HCT116 (cell line): ENCODE results near the gene SLC6A11. TPM values are rescaled to one million over a fixed set of nuclear protein-coding genes. Genes with fewer than 3 reads are reported as not detected.

ENCODE experiments used
- ATAC-seq: fragments of 200-7000 bp; cut with Tn5 transposase; 2 replicates; pipeline ENCODE4 v1.9.1; 2020; ENCODE audit warnings: mild to moderate bottlenecking, moderate library complexity
- BruUV-seq: library from RNA; stranded (reverse); fragments of 400-500 nt; replicated peaks from 2 replicates; lab custom pipeline; 2021; lab: Mats Ljungman, UMichigan
- CTCF ChIA-PET: fragments of 300-600 bp; sonication (Branson Sonifier 250); formaldehyde crosslinking; loops from one replicate; lab custom pipeline; 2021; ENCODE audit warnings: antibody characterized with exemption; lab: Charles Lee
- POLR2A ChIA-PET: fragments of 300-600, 350-600 bp; sonication (Branson Sonifier 250); formaldehyde crosslinking; loops from one replicate; lab custom pipeline; 2021; ENCODE audit warnings: antibody characterized with exemption; lab: Charles Lee
- RAD21 ChIA-PET, 2 experiments: fragments of 300-600 bp; sonication (Branson Sonifier 250); formaldehyde crosslinking; loops; one replicate each; lab custom pipeline; 2023; ENCODE audit warnings: low total read pairs in 2 of 2; ENCODE audit not compliant: uncharacterized antibody in 2 of 2, unreplicated experiment in 2 of 2, low non-redundant PET in 1 of 2; lab: Charles Lee
- DNase-seq: peaks from one replicate; pipeline ENCODE4 v3.0.0-alpha.2; 2010; ENCODE audit warnings: low read depth, low spot score
- H2AFZ ChIP-seq: fragments of 200-600 bp; shearing (Covaris generic), sonication (generic); 2 replicates; pipeline ENCODE4 v1.6.1; 2017; ENCODE audit warnings: low read depth, mixed run types, mixed read lengths, antibody characterized with exemption, low read length; ENCODE audit not compliant: poor library complexity, severe bottlenecking
- H3K27ac ChIP-seq: 2 replicates; pipeline ENCODE4 v1.5.1; 2012; ENCODE audit warnings: low read depth, low read length
- H3K27me3 ChIP-seq: fragments of 200-600 bp; sonication (generic); 2 replicates; pipeline ENCODE4 v1.6.1; 2016; ENCODE audit warnings: mixed run types, low read length, mixed read lengths; ENCODE audit not compliant: insufficient read depth
- H3K36me3 ChIP-seq, 2 experiments: fragments of 200-500 bp in 1 of 2; fragments of 200-600 bp in 1 of 2; sonication (Bioruptor generic) in 1 of 2; sonication (generic) in 1 of 2; 2 replicates each; pipeline versions ENCODE4 v1.5.1 to v1.6.1; 2014 to 2016; ENCODE audit warnings: low read length in 2 of 2, inconsistent platforms in 1 of 2, mixed read lengths in 1 of 2, mixed run types in 1 of 2; ENCODE audit not compliant: insufficient read depth in 2 of 2, control insufficient read depth in 1 of 2
- H3K4me1 ChIP-seq, 2 experiments: fragments of 200-600 bp in 1 of 2; sonication (generic) in 1 of 2; 2 replicates each; pipeline versions ENCODE4 v1.5.1 to v1.6.1; 2012 to 2017; ENCODE audit warnings: low read length in 2 of 2, inconsistent platforms in 1 of 2, mild to moderate bottlenecking in 1 of 2, mixed read lengths in 1 of 2, mixed run types in 1 of 2, moderate library complexity in 1 of 2; ENCODE audit not compliant: insufficient read depth in 2 of 2, control insufficient read depth in 1 of 2
- H3K4me2 ChIP-seq: fragments of 200-600 bp; sonication (generic); 2 replicates; pipeline ENCODE4 v1.6.1; 2017; ENCODE audit warnings: mixed run types, low read length, mixed read lengths
- H3K4me3 ChIP-seq, 2 experiments: fragments of 200-600 bp in 1 of 2; sonication (generic) in 1 of 2; replicated peaks in 1 of 2; 2 replicates each; pipeline ENCODE4 v1.5.1; 2011 to 2016; ENCODE audit warnings: low read length in 2 of 2, control low read depth in 1 of 2, low read depth in 1 of 2, mild to moderate bottlenecking in 1 of 2, mixed read lengths in 1 of 2, mixed run types in 1 of 2
- H3K79me2 ChIP-seq: fragments of 200-600 bp; sonication (generic); 2 replicates; pipeline ENCODE4 v1.6.1; 2017; ENCODE audit warnings: mild to moderate bottlenecking, mixed run types, low read length, moderate library complexity, mixed read lengths; ENCODE audit not compliant: insufficient read depth
- H3K9ac ChIP-seq: fragments of 200-600 bp; sonication (generic); 2 replicates; pipeline ENCODE4 v1.6.1; 2016; ENCODE audit warnings: low read length, mixed read lengths
- H3K9me2 ChIP-seq: fragments of 200-600 bp; sonication (generic), shearing (Covaris generic); 2 replicates; pipeline ENCODE4 v1.6.1; 2017; ENCODE audit warnings: mixed run types, mild to moderate bottlenecking, moderate library complexity; ENCODE audit not compliant: insufficient read depth
- H3K9me3 ChIP-seq, 2 experiments: fragments of 200-500 bp in 1 of 2; fragments of 200-600 bp in 1 of 2; sonication (Bioruptor generic) in 1 of 2; sonication (generic) in 1 of 2; 2 replicates each; pipeline ENCODE4 v1.6.1; 2014 to 2017; ENCODE audit warnings: low read length in 2 of 2, mixed read lengths in 2 of 2, inconsistent platforms in 1 of 2, low read depth in 1 of 2, mild to moderate bottlenecking in 1 of 2, mixed run types in 1 of 2, moderate library complexity in 1 of 2; ENCODE audit not compliant: control insufficient read depth in 1 of 2, insufficient read depth in 1 of 2
- H4K20me1 ChIP-seq: fragments of 200-600 bp; sonication (generic), shearing (Covaris generic); 2 replicates; pipeline ENCODE4 v1.6.1; 2017; ENCODE audit warnings: mixed run types, mild to moderate bottlenecking, moderate library complexity; ENCODE audit not compliant: insufficient read depth
- ATF3 ChIP-seq: IDR thresholded peaks from 2 replicates; pipeline ENCODE4 v1.6.1; 2012
- CBX3 ChIP-seq: IDR thresholded peaks from 2 replicates; pipeline ENCODE4 v1.6.1; 2012; ENCODE audit warnings: low read depth
- CEBPB ChIP-seq: IDR thresholded peaks from 2 replicates; pipeline ENCODE4 v1.6.1; 2012; ENCODE audit warnings: low read depth
- CTCF ChIP-seq, 3 experiments: fragments of 200-600 bp in 1 of 3; sonication (generic) in 1 of 3; IDR thresholded peaks in 2 of 3; conservative IDR thresholded peaks in 1 of 3; 2 replicates each; pipeline ENCODE4 v1.5.1; 2012 to 2017; ENCODE audit warnings: low read depth in 2 of 3, low read length in 2 of 3, antibody characterized with exemption in 1 of 3, borderline replicate concordance in 1 of 3, control low read depth in 1 of 3, mild to moderate bottlenecking in 1 of 3, mixed read lengths in 1 of 3, mixed run types in 1 of 3, moderate library complexity in 1 of 3; ENCODE audit not compliant: insufficient read depth in 1 of 3
- EGR1 ChIP-seq: IDR thresholded peaks from 2 replicates; pipeline ENCODE4 v1.6.1; 2012; ENCODE audit warnings: low read depth
- ELF1 ChIP-seq: IDR thresholded peaks from 2 replicates; pipeline ENCODE4 v1.6.1; 2012; ENCODE audit warnings: low read depth, borderline replicate concordance
- EZH2phosphoT487 ChIP-seq: fragments of 200-600 bp; IDR thresholded peaks from 2 replicates; pipeline ENCODE4 v1.6.1; 2018; ENCODE audit warnings: antibody characterized with exemption, borderline replicate concordance
- FOSL1 ChIP-seq: IDR thresholded peaks from 2 replicates; pipeline ENCODE4 v1.6.1; 2012; ENCODE audit warnings: low read depth
- JUND ChIP-seq: IDR thresholded peaks from 2 replicates; pipeline ENCODE4 v1.6.1; 2012
- MAX ChIP-seq: IDR thresholded peaks from 2 replicates; pipeline ENCODE4 v1.6.1; 2012
- POLR2A ChIP-seq: IDR thresholded peaks from 2 replicates; pipeline ENCODE4 v1.7.0; 2011; ENCODE audit warnings: borderline replicate concordance; ENCODE audit not compliant: insufficient read depth, insufficient read length; ENCODE audit errors: extremely low read depth
- POLR2AphosphoS5 ChIP-seq: IDR thresholded peaks from 2 replicates; pipeline ENCODE4 v1.6.1; 2011; ENCODE audit warnings: mild to moderate bottlenecking, low read depth, low read length, moderate library complexity
- RAD21 ChIP-seq: IDR thresholded peaks from 2 replicates; pipeline ENCODE4 v1.6.1; 2012; ENCODE audit warnings: low read depth, mild to moderate bottlenecking
- REST ChIP-seq: IDR thresholded peaks from 2 replicates; pipeline ENCODE4 v1.6.1; 2012; ENCODE audit warnings: low read depth
- SIN3A ChIP-seq: IDR thresholded peaks from 2 replicates; pipeline ENCODE4 v1.6.1; 2012; ENCODE audit warnings: low read depth
- SRF ChIP-seq: IDR thresholded peaks from 2 replicates; pipeline ENCODE4 v1.6.1; 2012; ENCODE audit warnings: low read depth
- TCF7L2 ChIP-seq: IDR thresholded peaks from 2 replicates; pipeline ENCODE4 v1.7.0; 2011; ENCODE audit warnings: borderline replicate concordance, inconsistent platforms; ENCODE audit not compliant: insufficient read depth, insufficient read length; ENCODE audit errors: extremely low read depth
- ZBTB33 ChIP-seq: IDR thresholded peaks from 2 replicates; pipeline ENCODE4 v1.6.1; 2011; ENCODE audit warnings: mild to moderate bottlenecking, low read length, moderate library complexity; ENCODE audit not compliant: insufficient replicate concordance; ENCODE audit errors: extremely low read depth
- ZFX ChIP-seq: fragments of 450-650 bp; IDR thresholded peaks from 2 replicates; pipeline ENCODE4 v1.6.1; 2017
- ZNF274 ChIP-seq: fragments of 200-500 bp; sonication (Bioruptor generic); IDR thresholded peaks from 2 replicates; pipeline ENCODE4 v1.6.1; 2014; ENCODE audit warnings: mild to moderate bottlenecking, low read depth, low read length, inconsistent platforms
- intact Hi-C: fragments of 100-400 bp; cut with micrococcal nuclease; formaldehyde crosslinking; loops from 2 replicates; pipeline ENCODE4 v1.10.0; 2022
- total RNA-seq: library from RNA; stranded (reverse); gene quantifications from one replicate; pipeline ENCODE4 v1.2.1, GENCODE V29; 2021; ENCODE audit not compliant: unreplicated experiment

Gene SLC6A11
- total RNA-seq, 1 experiment from 2014 or later, result not detected

- Histone ChIP-seq H3K79me2 (no peaks in the 10 kb centered on the region), H4K20me1 (no peaks in the 10 kb centered on the region), H3K9ac (no peak overlapping the region), H3K4me2 (no peak overlapping the region), H3K4me1 (no peaks in the 10 kb centered on the region), H3K27ac (no peak overlapping the region), H3K36me3 (no peaks in the 10 kb centered on the region), H3K9me2 (no peaks in the 10 kb centered on the region), H3K4me3 (no peak overlapping the region), H3K27me3 (peaks cover 78% of the 10 kb centered on the region), H2AFZ (no peak overlapping the region), H3K9me3 (no peaks in the 10 kb centered on the region)
- ChIA-PET RAD21 (no interaction called here), POLR2A (no interaction called here), CTCF (no interaction called here)
- ATAC-seq (no peak), DNase-seq (no peak)
- no TSS peak for BruUV-seq
- intact Hi-C loops, result no loop called here
- TF ChIP-seq ZBTB33, result no peak
- no peak for TF ChIP-seq CBX3
- TF ChIP-seq CTCF (IDR thresholded peaks at IDR 0.05 in 2 of 3, conservative IDR thresholded peaks at IDR 0.05 in 1 of 3; ENCODE audit: borderline replicate concordance in 1 of 3, insufficient read depth in 1 of 3, low read depth in 2 of 3, low read length in 2 of 3), result no peak
- TF ChIP-seq MAX, result no peak
- TF ChIP-seq CEBPB, result no peak
- no peak for TF ChIP-seq SRF
- no peak for TF ChIP-seq EZH2phosphoT487
- TF ChIP-seq RAD21, result no peak
- TF ChIP-seq REST, result no peak
- TF ChIP-seq ATF3, result no peak
- no peak for TF ChIP-seq ELF1
- TF ChIP-seq ZNF274, result no peak
- no peak for TF ChIP-seq JUND
- no peak for TF ChIP-seq SIN3A
- TF ChIP-seq FOSL1, result no peak
- no peak for TF ChIP-seq POLR2AphosphoS5
- no peak for TF ChIP-seq POLR2A
- TF ChIP-seq ZFX, result no peak
- no peak for TF ChIP-seq EGR1
- no peak for TF ChIP-seq TCF7L2
These were observed 30.0 kb downstream of the SLC6A11 start for GRCh38 chr3:10845839-10846656.
